ENCODE measurements around the gene FOXP1. TPM values are rescaled to one million over a fixed set of nuclear protein-coding genes. Genes with fewer than 3 reads are reported as not detected.
A peak's percentile ranks its signal among the peaks of the same experiment; 100 is the strongest.

FOXP1 gene
- total RNA-seq, 2 experiments from 2014 or later, result 120 to 122 TPM

GRCh38 chr3:71164881-71165280 is 418.6 kb downstream of the FOXP1 start:
- POLR2A ChIA-PET, result no interaction called here
- Mint-ChIP-seq H3K36me3 (ENCODE audit: low read depth) (peaks cover 34% of the 10 kb centered on the region), H3K4me1 (ENCODE audit: low read depth) (peaks cover 12% of the 10 kb centered on the region), H3K27me3 (ENCODE audit: low read depth) (no peaks in the 10 kb centered on the region), H3K27ac (no peak overlapping the region), H3K9me3 (ENCODE audit: insufficient read depth) (peaks cover 10% of the 10 kb centered on the region), H3K4me3 (no peak overlapping the region)
- CTCF ChIA-PET, result no interaction called here
- DNase-seq, result no peak
- no peak for ATAC-seq

GRCh38 chr3:71163198-71163918 is 420.2 kb downstream of the FOXP1 start:
- Mint-ChIP-seq H3K27me3 (ENCODE audit: low read depth) (no peaks in the 10 kb centered on the region), H3K4me3 (no peak overlapping the region), H3K4me1 (ENCODE audit: low read depth) (peaks cover 12% of the 10 kb centered on the region), H3K27ac (no peak overlapping the region), H3K36me3 (ENCODE audit: low read depth) (peaks cover 37% of the 10 kb centered on the region), H3K9me3 (ENCODE audit: insufficient read depth) (peaks cover 14% of the 10 kb centered on the region)
- CTCF ChIA-PET, result interaction anchor here (0.7 kb wide), 1 partner anchor 31 kb away, joined by 3 read pairs; no protein-coding TSS in a partner anchor
- DNase-seq (no peak), ATAC-seq (no peak)
- POLR2A ChIA-PET, result no interaction called here

- ChIA-PET CTCF (interaction anchor here (0.9 to 1.4 kb wide), 2 partner anchors 9 to 272 kb away, joined by 3 read pairs; no protein-coding TSS in a partner anchor), POLR2A (no interaction called here)
- ATAC-seq (no peak), DNase-seq (no peak)
- Mint-ChIP-seq H3K27ac (no peak overlapping the region), H3K4me3 (no peak overlapping the region), H3K4me1 (ENCODE audit: low read depth) (peaks cover 15% of the 10 kb centered on the region), H3K36me3 (ENCODE audit: low read depth) (peaks cover 38% of the 10 kb centered on the region), H3K9me3 (ENCODE audit: insufficient read depth) (peaks cover 14% of the 10 kb centered on the region), H3K27me3 (ENCODE audit: low read depth) (no peaks in the 10 kb centered on the region)
Measured at GRCh38 chr3:71162221-71162620, 421.3 kb downstream of the FOXP1 start.

GRCh38 chr3:71160785-71161546 is 422.6 kb downstream of the FOXP1 start:
- CTCF ChIA-PET, result interaction anchor here (0.8 to 1.4 kb wide), 5 partner anchors 8 to 273 kb away, joined by 3 to 4 read pairs (median 3); no protein-coding TSS in a partner anchor
- peaks cover 4% of the 10 kb centered on the region for H3K9me3 Mint-ChIP-seq (ENCODE audit: insufficient read depth)
- H3K27me3 Mint-ChIP-seq (ENCODE audit: low read depth), result no peaks in the 10 kb centered on the region
- peak overlapping the region; percentile 22 for H3K27ac Mint-ChIP-seq
- ATAC-seq (no peak), DNase-seq (no peak)
- no peak overlapping the region for H3K4me3 Mint-ChIP-seq
- peaks cover 30% of the 10 kb centered on the region for H3K36me3 Mint-ChIP-seq (ENCODE audit: low read depth)
- H3K4me1 Mint-ChIP-seq (ENCODE audit: low read depth), result peaks cover 21% of the 10 kb centered on the region
- POLR2A ChIA-PET, result no interaction called here

- H3K4me1 Mint-ChIP-seq (ENCODE audit: low read depth), result peaks cover 16% of the 10 kb centered on the region
- no peak for DNase-seq
Measured at GRCh38 chr3:71156062-71156665, 427.4 kb downstream of the FOXP1 start.

GRCh38 chr3:71154846-71155245 is 428.7 kb downstream of the FOXP1 start:
- Mint-ChIP-seq H3K36me3 (ENCODE audit: low read depth) (peaks cover 7% of the 10 kb centered on the region), H3K4me3 (no peak overlapping the region), H3K9me3 (ENCODE audit: insufficient read depth) (peaks cover 4% of the 10 kb centered on the region), H3K27me3 (ENCODE audit: low read depth) (no peaks in the 10 kb centered on the region), H3K4me1 (ENCODE audit: low read depth) (peaks cover 12% of the 10 kb centered on the region), H3K27ac (no peak overlapping the region)
- CTCF ChIA-PET, result no interaction called here
- no peak for DNase-seq
- POLR2A ChIA-PET, result no interaction called here
- no peak for ATAC-seq

More at GRCh38 chr3:71156062-71156665, 427.4 kb downstream of the FOXP1 start:
- ATAC-seq, result no peak
- H3K4me3 Mint-ChIP-seq, result no peak overlapping the region
- no peak overlapping the region for H3K27ac Mint-ChIP-seq
- peaks cover 4% of the 10 kb centered on the region for H3K9me3 Mint-ChIP-seq (ENCODE audit: insufficient read depth)
- peaks cover 17% of the 10 kb centered on the region for H3K36me3 Mint-ChIP-seq (ENCODE audit: low read depth)
- POLR2A ChIA-PET, result no interaction called here
- CTCF ChIA-PET, result no interaction called here
- H3K27me3 Mint-ChIP-seq (ENCODE audit: low read depth), result no peaks in the 10 kb centered on the region

- peaks cover 4% of the 10 kb centered on the region for H3K36me3 Mint-ChIP-seq (ENCODE audit: low read depth)
- no peak for DNase-seq
- H3K9me3 Mint-ChIP-seq (ENCODE audit: insufficient read depth), result no peaks in the 10 kb centered on the region
- POLR2A ChIA-PET, result no interaction called here
- H3K27me3 Mint-ChIP-seq (ENCODE audit: low read depth), result no peaks in the 10 kb centered on the region
- no peak for ATAC-seq
- CTCF ChIA-PET, result interaction anchor here (0.6 kb wide), 1 partner anchor 8 kb away, joined by 3 read pairs; no protein-coding TSS in a partner anchor
- H3K4me3 Mint-ChIP-seq, result no peak overlapping the region
- H3K4me1 Mint-ChIP-seq (ENCODE audit: low read depth), result peaks cover 12% of the 10 kb centered on the region
- H3K27ac Mint-ChIP-seq, result no peak overlapping the region
Measured at GRCh38 chr3:71153713-71154112, 429.8 kb downstream of the FOXP1 start.

GRCh38 chr3:71152892-71153265 is 430.6 kb downstream of the FOXP1 start:
- no peak for ATAC-seq
- DNase-seq, result no peak
- POLR2A ChIA-PET, result no interaction called here
- no peak overlapping the region for H3K27ac Mint-ChIP-seq
- H3K4me3 Mint-ChIP-seq, result no peak overlapping the region
- no peaks in the 10 kb centered on the region for H3K27me3 Mint-ChIP-seq (ENCODE audit: low read depth)
- H3K4me1 Mint-ChIP-seq (ENCODE audit: low read depth), result peaks cover 12% of the 10 kb centered on the region
- CTCF ChIA-PET, result interaction anchor here (0.6 kb wide), 1 partner anchor 9 kb away, joined by 3 read pairs; no protein-coding TSS in a partner anchor
- H3K9me3 Mint-ChIP-seq (ENCODE audit: insufficient read depth), result no peaks in the 10 kb centered on the region
- H3K36me3 Mint-ChIP-seq (ENCODE audit: low read depth), result peaks cover 4% of the 10 kb centered on the region

- peaks cover 3% of the 10 kb centered on the region for H3K36me3 Mint-ChIP-seq (ENCODE audit: low read depth)
- H3K27me3 Mint-ChIP-seq (ENCODE audit: low read depth), result no peaks in the 10 kb centered on the region
- H3K27ac Mint-ChIP-seq, result no peak overlapping the region
- ChIA-PET POLR2A (interaction anchor here (0.6 kb wide), 1 partner anchor 197 kb away, joined by 3 read pairs; no protein-coding TSS in a partner anchor), CTCF (no interaction called here)
- H3K4me1 Mint-ChIP-seq (ENCODE audit: low read depth), result peaks cover 10% of the 10 kb centered on the region
- ATAC-seq (no peak), DNase-seq (no peak)
- H3K4me3 Mint-ChIP-seq, result no peak overlapping the region
- no peaks in the 10 kb centered on the region for H3K9me3 Mint-ChIP-seq (ENCODE audit: insufficient read depth)
Measured at GRCh38 chr3:71152039-71152891, 431.3 kb downstream of the FOXP1 start.

GRCh38 chr3:71149959-71150954 is 433.3 kb downstream of the FOXP1 start:
- peaks cover 4% of the 10 kb centered on the region for H3K4me1 Mint-ChIP-seq (ENCODE audit: low read depth)
- no peak overlapping the region for H3K27ac Mint-ChIP-seq
- no peaks in the 10 kb centered on the region for H3K9me3 Mint-ChIP-seq (ENCODE audit: insufficient read depth)
- ChIA-PET POLR2A (no interaction called here), CTCF (no interaction called here)
- DNase-seq, result no peak
- ATAC-seq, result no peak
- no peaks in the 10 kb centered on the region for H3K27me3 Mint-ChIP-seq (ENCODE audit: low read depth)
- no peak overlapping the region for H3K4me3 Mint-ChIP-seq
- no peaks in the 10 kb centered on the region for H3K36me3 Mint-ChIP-seq (ENCODE audit: low read depth)
